22Rv1 (cell line): ENCODE measurements around the gene SORCS2.

ENCODE experiments used
- CTCF ChIP-seq: fragments of 450-650 bp; IDR thresholded peaks from 2 replicates; pipeline ENCODE4 v1.5.1; 2017; ENCODE audit warnings: mild to moderate bottlenecking
- ZFX ChIP-seq: fragments of 450-650 bp; IDR thresholded peaks from 2 replicates; pipeline ENCODE4 v1.6.1; 2017; ENCODE audit warnings: antibody characterized with exemption, borderline replicate concordance

- TF ChIP-seq CTCF (no peak), ZFX (no peak)
Observed at GRCh38 chr4:7351014-7351413, 158.7 kb downstream of the SORCS2 start.
